NK-92 (cell line): ENCODE results near the gene MAP6D1.

ENCODE experiments used
- DNase-seq: peaks from one replicate; lab custom pipeline; 2025; ENCODE audit not compliant: unreplicated experiment; lab: John Stamatoyannopoulos, UW

Gene MAP6D1

DNA sequence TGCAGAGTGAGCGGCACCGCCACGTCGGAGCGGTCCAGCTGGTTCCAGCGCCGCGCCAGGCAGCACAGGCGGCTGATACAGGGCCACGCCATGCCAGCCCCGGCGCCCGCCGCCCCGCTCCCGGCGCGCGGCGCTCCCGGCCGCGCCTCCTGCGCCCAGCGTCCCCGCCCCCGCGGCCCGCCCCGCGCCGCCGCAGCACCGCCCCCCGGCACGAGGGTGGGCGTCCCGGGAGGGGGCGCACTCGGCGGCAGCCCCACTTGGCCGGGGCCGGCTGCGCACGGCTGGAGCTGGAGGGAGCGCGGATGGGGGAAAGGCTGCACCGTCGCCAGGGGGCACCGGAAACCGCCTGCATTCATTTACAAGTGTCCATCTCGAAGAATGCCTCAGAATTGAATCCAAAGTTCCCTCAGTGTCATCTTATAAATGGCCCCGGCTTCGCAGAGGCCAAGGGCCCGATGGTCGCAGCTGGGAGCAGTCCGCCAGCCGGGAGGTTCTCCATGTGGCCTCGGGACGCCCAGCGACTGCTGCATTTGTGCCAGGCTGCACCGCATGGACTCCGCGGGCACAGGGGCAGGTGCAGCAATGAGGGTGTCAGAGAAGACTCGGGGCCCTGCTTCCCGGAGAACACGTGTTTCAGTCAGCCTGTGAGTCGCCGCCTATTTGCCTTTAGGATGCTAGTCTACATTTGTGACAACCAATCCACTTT lies at the start of gene MAP6D1:
Gene MAP6D1, minus strand, starts transcription at position 122 of the 706 bp plus-strand sequence. Its CDS starts 30 bp downstream, at position 92.
- DNase-seq: no peak

DNA sequence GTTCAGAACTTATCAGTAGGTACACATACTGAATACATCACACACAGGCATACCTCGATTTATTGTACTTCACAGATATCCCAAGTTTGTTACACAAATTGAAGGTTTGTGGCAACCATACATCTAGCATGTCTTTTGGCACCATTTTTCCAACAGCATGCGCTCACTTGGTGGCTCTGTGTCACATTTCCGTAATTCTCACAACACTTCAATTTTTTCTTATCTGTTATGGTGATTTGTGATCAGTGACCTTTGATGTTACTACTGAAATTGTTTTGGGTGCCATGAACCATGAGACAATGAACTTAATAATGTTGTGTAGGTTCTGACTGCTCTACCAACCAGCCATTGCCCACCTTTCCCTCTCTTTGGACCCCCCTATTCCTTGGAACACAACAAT lies 48.5 kb upstream of the MAP6D1 start:
- DNase-seq: no peak

DNA sequence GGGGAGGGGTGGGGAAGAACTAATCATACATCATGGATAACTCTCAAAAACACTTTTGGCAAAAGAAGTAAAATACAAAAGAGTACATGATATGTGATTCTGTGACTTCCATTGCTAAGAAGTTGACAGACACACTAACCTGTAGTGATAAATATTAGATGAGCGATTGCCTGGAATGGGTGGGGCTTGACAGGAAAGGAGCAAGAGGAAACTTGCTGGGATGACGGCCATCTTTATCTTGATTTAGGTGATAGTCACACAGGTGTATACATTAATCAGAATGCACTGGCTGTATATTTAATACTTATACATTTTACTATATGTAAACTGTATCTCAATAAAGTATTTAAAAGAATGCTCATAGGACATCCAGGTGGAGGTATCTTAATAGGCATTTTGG lies 46.2 kb upstream of the MAP6D1 start:
- no peak for DNase-seq

DNA sequence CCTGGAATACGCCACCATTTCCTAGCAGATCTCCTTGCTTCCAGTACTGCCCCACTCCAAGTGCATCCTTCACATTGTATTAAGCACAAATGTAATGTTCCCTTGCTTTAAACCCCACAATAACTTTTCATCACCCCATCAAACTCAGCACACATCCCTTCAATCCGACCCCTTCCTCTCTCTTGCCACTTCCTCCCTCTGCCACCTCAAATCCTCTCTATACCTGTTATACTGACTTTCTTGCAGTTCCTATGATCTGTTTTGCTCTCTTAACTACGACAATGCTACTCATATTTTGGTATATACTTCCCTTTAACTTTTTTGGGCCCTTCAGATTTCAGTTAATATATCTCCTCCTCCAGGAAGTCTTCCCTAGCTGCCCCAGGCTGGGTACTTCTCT lies 45.2 kb upstream of the MAP6D1 start:
- no peak for DNase-seq

DNA sequence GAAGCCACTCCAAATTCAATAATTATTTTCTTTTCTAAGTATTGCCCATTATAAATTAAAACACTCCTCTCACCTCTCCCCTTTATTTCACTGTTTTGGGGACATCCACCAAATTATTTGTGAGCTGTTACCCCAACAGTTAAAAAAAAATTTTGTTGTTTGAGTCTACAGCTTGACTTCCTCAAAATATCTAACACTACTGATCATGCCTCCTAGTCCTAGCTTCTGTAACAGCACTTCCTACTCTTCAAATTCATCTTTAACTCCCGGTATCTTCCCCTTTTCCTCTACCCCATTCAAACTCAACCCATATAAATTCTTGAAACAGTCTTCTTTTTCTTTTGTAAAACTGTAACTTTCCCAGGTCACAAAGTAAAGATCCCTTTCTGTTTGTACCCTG lies 43.4 kb upstream of the MAP6D1 start:
- DNase-seq: no peak

DNA sequence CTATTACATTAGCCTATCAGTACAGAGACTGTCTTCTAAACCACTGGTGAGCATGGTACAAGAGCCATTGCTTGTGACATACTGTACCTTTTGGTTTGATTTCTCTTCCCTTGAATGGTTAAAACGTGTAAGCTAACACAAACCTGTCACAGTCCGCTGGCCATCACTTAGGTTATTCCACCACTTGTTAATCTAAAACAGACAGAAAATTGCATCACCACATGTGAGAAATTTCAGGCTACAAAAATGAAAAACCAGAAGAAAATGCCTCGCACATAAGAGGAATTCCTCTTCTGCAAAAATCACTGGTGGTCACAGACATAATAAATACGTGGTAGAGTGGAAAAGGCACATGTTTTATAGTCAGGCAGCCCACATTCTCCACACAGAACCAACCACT lies 37.2 kb upstream of the MAP6D1 start:
- DNase-seq: no peak

DNA sequence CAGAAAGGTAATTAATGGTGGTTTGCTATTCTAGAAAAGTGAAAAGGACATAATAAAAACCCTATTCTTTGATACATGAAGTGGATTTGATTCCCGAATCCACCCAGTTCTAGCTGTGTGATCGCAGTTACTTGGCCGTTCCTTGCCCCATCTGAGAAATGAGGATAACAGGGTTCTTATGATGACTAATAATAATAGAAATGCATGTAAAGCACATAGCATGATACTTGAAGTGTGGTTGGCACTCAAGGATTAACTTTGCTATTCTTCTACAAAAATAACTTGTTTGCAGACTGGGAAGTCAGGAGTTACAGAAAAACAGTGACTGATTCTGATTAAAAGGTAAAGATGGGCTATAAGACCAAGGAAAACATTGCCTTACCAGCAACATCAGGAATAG lies 32.5 kb upstream of the MAP6D1 start:
- no peak for DNase-seq

DNA sequence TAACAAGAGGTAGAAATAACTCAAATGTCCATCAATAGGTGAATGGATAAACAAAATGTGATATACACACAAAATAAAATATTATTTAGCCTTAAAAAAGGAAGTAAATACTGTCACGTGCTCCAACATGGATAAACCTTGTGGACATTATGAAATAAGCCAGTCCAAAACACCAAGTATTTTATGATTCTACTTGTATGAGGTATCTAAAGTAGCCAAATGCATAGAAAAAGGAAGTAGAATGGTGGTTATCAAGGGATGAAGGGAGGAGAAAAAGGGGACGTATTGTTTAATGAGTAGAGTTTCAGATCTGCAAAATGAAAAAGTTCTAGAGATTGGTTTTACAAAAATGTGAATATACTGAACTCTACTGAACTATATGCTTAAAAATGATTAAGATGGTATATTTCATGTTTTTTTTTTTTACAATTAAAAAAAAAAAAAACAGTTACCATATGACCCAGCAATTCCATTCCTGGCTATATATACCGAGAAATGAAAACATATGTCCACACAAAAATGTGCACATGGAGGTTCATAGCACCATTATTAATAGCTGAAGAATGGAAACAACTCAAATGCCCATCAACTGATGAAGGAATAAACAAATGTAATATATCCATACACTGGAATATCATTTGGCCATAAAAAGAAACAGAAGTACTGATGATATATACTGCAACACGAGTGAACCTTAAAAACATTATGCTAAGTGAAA lies 29.1 kb upstream of the MAP6D1 start:
- DNase-seq: no peak

DNA sequence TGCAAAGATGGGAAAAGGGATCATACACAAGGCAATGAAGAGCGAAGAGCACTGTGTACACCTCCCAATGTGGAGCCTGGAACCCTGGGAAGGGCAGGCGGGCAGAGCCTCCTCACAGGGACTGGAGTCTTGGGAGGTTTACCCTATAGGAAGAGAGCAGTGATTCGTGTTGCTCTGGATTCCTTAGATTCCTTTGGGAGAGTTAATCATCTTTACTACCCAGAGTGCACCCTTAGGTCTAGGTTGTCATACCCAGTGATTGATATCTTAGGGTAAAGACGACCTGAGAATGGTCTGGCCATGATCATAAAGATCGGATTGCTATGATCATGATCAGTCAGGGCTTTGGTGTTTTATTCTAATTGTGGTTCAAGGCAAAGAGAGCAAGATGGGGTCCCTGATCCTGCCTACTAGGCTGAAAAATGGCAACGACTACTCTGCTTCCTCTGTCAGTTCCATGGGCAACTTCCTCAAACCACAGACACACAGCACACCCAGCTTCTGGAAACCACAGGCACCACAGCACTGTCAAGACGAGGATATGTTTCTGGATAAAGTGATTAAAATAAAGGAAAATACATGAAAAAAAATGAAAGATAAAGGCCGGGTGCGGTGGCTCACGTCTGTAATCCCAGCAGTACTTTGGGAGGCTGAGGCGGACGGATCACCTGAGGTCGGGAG lies 20.4 kb upstream of the MAP6D1 start:
- no peak for DNase-seq

DNA sequence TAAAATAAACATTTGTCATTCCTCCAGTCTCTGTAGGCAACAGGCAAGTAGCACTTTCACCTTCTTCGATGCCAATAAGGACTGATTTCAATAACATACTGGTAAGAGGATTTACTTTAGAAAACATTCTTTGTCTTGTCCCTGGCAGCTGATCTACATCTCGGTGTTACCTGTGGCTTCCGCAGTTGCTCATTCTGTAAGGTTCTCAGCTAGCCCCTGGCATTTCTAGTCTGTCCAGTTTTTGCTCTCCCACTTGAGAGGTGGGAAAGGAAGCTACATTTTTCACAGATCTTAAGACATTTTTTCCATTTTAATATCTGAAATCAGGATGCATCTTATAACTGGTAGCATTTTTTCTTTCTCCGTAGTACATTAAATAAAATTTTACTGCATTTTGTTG lies 19.7 kb upstream of the MAP6D1 start:
- DNase-seq: no peak

DNA sequence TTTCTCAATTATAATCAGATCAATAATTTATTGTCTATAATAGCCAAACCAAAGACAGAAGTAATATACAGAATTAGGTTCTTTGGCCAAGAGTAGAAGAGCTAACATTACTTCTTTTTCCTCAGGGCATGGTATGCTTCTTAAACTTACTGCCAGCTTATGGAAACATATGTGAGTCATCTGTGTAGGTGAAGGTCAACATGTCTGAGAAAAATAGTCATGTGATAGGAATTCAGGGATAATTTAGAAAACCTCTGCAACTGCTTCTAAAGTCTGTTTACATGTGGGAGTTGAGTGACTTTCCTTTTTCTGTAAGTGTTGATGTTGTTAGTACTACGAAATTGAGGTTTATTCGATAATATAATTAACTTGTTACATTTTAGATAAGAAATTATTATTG lies 19.2 kb upstream of the MAP6D1 start:
- no peak for DNase-seq

DNA sequence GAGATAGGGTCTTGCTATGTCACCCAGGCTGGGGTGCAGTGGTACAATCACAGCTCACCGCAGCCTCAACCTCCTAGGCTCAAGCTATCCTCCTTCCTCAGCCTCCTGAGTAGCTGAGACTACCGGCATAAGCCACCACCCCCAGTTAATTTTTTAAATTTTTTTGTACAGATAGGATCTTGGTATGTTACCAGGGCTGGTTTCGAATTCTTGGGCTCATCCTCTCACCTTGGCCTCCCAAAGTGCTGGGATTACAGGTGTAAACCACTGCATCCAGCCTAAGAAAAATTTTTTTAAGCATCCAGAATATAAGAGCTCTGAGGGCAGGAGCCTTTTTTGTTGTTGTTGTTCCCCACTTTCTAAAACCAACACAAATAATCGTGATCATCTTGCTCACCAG lies 14.4 kb upstream of the MAP6D1 start:
- DNase-seq: no peak

DNA sequence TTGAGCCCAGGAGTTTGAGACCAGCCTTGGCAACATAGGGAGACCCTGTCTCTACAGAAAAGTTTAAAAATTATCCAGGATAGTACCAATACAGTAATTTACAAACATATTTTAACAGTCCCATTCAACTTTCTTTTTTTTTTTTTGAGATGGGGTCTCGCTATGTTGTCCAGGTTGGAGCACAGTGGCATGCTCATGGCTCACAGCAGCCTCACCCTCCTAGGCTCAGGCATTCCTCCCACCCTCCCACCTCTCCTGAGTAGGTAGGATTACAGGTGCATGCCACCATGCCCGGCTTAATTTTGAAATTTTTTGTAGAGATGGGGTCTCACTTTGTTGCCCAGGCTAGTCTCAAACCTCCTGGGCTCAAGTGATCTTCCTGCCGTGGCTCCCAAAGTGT lies 12.5 kb upstream of the MAP6D1 start:
- no peak for DNase-seq

DNA sequence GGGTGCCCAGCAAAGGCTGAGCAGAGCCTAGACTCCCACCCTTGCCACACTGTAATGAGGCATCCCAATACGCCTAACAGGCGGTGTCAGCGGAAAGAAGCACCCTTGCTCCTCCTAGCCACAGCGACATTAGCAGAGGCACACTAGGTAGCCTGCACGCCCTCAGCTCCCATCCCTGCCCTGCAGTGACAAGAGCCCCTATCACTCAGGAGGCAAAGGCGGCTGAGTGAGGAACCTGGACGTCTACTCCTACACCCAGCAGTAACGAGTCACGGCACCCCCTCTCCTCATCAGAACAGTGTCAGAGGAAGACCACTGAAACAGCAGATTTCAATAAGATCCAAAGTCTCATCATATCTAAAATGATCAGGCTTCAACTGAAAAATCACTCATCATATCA lies 12.0 kb upstream of the MAP6D1 start:
- DNase-seq: no peak

DNA sequence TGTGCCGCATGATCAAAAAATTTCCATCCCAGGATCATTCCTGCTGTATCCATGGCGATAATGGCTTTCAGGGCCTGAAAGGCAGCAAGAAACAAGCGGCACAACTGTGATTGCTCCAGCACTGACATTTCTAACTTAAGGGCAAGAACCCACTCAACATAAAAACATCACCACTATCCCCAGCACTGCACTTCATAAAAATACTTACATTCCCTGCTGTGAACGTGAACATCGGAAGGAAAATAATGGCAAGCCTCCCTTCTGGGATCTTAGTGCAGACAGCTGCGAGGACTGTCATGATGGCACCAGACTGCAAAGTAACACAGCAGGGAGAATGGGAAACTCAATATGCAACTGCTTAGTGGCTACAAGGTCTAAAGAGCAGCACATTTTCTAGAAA lies 8.1 kb upstream of the MAP6D1 start:
- DNase-seq: no peak

DNA sequence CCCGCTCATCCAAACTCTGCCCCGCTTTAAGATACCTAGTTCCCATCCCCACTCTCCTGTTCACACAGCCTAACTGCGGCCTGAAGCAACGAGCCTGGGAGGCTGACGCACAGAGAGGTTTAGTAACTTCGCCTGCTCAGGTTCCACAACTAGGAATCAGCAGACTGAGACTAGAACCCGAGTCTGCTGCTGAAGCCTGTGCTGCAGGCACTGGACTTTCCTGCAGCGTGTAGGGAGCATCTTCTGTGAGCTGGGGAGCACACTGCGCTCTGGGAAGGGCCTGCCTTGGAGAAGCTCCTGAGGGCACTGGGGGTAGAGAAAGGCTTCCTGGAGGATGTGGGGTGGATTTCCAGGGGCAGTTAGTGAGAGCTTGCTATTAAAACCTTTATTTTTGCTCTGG lies 4.8 kb upstream of the MAP6D1 start:
- DNase-seq: no peak

DNA sequence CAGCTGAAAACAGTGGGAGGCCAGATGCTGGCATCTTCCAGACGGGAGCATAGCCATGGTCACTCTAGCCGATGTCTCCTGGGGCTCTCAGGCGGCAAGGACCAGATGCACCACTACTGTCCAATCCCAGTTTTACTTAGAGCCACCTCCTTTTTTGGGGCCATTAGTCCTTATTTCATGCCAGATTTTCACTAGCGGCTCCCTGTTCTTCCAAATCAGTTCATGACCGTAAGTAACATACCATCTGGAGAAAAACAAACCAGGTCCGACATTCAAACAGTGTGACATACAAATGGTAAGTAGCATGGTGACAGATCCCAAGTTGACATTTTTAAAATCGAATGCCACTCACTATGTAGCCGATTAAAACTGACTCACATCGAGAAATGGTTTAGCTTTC lies 4.1 kb upstream of the MAP6D1 start:
- DNase-seq: no peak

DNA sequence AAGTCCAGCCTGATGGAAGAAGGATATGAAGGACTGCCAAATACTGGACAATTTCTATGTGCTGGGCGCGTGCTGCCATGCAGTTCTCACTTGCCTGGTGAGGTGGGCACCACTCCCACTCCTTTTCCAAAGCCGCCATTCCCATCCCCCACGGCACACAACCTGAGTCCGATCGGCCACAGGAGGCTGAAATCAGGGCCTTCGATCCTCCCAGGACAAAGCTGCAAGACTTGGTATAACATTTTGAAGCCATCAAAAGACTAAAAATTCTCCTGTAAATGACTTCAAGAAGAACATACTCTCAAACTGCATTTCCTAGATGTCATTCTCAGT lies 3.1 kb upstream of the MAP6D1 start:
- DNase-seq: no peak

DNA sequence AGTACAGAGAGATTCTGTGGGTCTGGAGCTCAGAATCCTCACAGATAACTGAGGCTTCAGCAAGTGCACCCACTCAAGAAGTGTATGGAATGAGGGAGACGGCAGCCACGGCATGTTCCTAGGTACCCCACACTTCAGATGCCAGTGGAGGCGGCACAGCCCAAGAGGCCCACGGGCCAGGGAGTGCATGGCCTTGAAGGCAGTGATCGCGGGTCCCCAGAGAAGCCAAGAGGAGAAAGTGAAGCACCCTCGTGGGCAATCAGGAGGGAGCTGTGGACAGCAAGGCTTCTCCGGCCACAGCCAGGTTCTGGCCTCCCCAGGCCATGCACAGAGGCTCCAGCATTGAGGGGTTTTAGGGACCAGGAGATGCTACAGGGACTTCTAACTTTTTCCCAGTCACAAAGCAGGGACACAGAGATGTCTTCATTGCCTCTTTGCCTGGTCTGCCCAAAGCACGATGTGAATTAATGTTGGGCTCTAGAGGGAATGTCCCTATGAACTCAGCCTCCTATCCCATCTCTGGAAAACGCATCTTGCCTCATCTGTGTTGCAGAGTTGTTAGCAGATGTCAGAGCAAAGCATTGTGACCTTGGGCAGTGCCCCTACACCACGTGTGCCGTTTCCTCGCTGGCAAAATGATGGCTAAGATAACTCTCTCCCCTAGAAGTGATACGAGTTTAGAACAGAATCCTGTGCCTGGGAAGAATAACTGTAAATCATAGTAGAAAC lies 2.6 kb upstream of the MAP6D1 start:
- DNase-seq: no peak

DNA sequence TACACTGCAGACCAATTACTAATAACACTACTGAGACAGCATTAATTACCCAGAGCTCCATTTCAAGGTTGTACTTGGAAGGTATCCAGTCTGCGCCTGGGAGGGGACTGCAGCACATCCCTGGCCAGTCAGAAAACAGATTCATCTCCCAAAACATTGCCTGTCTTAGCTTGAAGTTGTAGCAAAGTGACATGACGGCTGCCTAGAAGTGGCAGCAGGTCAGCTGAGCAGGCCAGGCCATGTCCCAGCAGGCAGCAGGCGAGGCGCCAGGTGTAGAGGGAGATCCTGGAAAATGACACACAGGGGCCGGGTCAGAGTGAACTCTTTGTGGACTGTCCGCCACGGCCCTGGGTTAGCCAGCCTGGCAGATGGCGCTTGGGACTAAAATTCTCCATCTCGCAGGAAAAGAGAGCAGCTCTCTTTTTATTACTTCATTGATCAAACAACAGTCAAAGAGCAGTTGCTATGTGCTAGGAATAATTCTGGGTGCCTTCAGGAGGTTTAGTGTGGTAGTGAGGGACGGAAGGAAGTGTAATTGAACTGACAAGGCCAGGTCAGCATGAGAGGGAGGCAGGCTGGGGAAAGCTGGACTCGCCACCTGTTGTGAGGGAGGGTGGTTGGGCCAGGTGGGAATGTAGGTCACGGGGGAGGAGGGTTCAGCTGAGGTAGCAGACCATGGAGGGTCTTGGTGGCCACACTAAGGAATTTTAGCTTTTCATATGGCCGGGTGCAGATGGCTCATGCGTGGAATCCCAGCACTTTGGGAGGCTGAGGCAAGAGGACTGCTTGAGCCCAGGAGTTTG lies 1.3 kb upstream of the MAP6D1 start:
- DNase-seq: no peak
